ENCODE measurements around the gene TNNT3. TPM values are rescaled to one million over a fixed set of nuclear protein-coding genes. Genes with fewer than 3 reads are reported as not detected.

TNNT3 gene
- total and polyA plus RNA-seq, 2 experiments from 2014 or later: 2.7 to 3.8 TPM

DNA sequence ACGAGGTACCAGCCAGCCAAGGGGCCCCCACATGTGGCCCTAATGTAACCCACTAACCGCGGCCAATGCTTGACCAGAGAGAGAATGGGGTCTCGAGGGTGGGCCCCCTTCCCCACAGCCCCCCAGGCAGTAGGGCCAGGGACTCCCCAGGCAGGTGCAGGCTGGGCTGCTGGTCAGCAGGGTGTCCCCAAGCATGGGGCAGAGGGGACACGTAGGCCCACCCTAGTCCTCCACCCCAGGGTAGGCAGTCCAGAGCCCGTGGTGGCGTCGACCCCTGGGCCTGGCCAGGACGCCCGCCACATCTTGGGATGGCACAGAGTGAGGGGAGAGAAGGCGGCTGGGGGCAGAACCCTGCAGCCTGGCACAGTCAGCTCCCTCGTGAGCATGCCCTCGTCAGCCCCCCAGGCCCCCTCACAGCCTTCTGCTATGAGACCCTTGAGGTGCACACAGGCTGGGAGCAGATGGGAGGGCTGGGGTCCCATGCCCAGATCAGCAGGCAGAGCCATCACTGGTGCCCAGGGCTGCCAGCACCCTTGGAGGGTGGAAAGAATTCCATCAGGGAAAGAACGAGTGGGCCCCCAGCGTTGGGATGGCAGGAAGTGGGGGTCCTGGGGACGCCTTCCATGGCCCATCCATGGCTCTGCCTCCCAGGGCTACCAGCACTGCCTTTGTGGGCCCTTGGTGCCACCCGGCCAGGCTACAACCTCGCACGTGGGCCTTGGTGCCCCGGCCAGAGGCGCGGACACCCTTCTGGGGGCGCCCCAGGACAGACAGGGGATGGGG, 6.1 kb downstream of the TNNT3 start:
- H3K36me3 ChIP-seq: no peaks in the 10 kb centered on the region
- DNase-seq (ENCODE audit: low read depth in 1 of 2, low spot score in 1 of 2): no peak
- peaks cover 13% of the 10 kb centered on the region for H3K4me1 ChIP-seq (ENCODE audit: low read depth)
- no peak overlapping the region for H3K27ac ChIP-seq
- H3K27me3 ChIP-seq: no peaks in the 10 kb centered on the region
- TF ChIP-seq, protein P1, sequence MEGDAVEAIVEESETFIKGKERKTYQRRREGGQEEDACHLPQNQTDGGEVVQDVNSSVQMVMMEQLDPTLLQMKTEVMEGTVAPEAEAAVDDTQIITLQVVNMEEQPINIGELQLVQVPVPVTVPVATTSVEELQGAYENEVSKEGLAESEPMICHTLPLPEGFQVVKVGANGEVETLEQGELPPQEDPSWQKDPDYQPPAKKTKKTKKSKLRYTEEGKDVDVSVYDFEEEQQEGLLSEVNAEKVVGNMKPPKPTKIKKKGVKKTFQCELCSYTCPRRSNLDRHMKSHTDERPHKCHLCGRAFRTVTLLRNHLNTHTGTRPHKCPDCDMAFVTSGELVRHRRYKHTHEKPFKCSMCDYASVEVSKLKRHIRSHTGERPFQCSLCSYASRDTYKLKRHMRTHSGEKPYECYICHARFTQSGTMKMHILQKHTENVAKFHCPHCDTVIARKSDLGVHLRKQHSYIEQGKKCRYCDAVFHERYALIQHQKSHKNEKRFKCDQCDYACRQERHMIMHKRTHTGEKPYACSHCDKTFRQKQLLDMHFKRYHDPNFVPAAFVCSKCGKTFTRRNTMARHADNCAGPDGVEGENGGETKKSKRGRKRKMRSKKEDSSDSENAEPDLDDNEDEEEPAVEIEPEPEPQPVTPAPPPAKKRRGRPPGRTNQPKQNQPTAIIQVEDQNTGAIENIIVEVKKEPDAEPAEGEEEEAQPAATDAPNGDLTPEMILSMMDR (IDR thresholded peaks at IDR 0.05; ENCODE audit: low read depth, low read length): no peak
- H3K9me3 ChIP-seq (ENCODE audit: low read depth): no peaks in the 10 kb centered on the region
- no peak overlapping the region for H3K4me3 ChIP-seq

DNA sequence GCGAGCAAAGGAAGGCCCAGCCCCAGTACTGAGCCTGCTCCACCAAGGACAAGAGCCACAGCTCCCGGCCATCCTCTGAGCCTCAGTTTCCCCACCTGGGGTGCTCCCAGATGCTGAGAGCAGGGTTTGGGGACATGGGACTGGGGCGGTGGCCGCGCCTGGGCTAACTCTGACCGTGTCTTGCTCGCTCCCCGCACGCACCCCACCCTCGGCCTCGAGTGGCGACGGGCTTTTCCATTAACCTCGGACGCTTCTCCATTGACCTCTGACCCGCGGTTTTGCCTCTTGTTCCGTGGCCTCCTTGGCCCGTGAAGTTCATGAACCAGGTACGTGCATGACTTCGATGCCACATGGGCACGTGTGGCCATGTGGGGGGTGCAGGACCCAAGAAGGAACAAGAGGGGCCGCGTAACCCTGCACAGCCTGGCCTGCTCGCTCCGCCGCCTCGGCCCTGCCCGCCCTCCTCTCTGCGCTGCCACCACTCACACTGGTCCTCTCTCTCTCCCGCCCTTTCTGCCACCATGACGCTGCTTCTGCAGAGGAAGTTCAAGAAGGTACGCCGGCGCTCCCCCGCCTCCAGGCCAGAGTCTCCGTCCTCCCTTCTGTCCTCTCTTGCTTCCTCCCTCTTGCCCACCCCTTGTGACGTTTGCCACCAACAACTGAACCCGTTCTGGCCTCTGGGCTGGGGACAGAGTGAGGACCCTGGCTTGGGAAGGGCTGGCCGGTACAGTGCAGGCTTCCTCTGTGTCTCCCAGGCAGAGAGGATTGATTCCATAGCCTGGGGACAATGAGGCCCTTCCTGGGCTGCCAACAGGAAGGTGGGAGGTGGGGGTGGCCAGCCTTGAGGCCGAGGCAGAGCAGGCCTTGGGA, 6.9 kb downstream of the TNNT3 start:
- DNase-seq (ENCODE audit: low read depth in 1 of 2, low spot score in 1 of 2): no peak
- H3K9me3 ChIP-seq (ENCODE audit: low read depth): no peaks in the 10 kb centered on the region
- H3K27me3 ChIP-seq: no peaks in the 10 kb centered on the region
- TF ChIP-seq, protein P1 (IDR thresholded peaks at IDR 0.05; ENCODE audit: low read depth, low read length): no peak
- H3K36me3 ChIP-seq: no peaks in the 10 kb centered on the region
- H3K27ac ChIP-seq: no peak overlapping the region
- H3K4me1 ChIP-seq (ENCODE audit: low read depth): peaks cover 17% of the 10 kb centered on the region
- no peak overlapping the region for H3K4me3 ChIP-seq

DNA sequence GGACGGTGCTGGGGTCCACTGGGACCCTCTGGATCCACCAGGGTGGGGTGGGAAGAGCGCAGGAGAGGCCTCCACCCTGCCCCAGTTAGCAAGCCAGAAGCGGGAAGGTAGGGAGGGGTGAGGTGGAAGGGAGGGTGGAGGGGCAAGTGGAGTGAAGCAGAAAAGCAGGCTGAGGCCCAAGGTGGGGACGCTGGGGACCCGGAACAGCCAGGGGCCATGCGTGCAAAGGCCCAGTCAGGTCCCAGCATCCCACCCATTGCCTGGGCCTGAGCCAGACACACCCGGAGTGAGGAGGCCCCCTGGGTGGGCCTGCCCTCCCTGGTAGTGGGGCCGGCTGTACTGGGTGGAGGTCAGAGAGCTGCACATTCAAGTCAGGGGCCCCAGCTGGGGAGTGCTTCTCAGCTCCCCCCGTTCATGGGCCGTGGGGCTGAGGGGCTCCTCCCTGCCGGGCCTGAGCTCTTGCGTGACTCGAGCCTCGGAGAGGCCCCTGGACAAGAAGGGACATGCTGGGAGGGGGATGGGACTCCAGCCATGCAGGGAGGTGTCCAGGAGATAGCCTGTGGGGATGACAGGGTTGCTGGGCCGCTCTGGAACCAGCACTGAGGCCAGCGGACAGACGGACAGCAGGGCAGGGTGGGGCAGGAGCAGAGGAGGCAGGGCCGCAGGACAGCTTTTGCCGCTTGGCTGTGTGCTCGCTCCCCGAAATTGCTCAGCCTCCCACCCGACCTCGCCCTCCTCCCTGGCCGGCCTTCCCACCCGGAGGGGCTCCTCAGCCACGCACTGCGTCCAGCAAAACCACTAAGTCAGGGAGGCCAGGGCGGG, 7.7 kb downstream of the TNNT3 start:
- TF ChIP-seq, protein P1 (IDR thresholded peaks at IDR 0.05; ENCODE audit: low read depth, low read length): no peak
- no peaks in the 10 kb centered on the region for H3K9me3 ChIP-seq (ENCODE audit: low read depth)
- H3K27me3 ChIP-seq: no peaks in the 10 kb centered on the region
- peaks cover 17% of the 10 kb centered on the region for H3K4me1 ChIP-seq (ENCODE audit: low read depth)
- no peak overlapping the region for H3K27ac ChIP-seq
- H3K36me3 ChIP-seq: no peaks in the 10 kb centered on the region
- no peak overlapping the region for H3K4me3 ChIP-seq
- no peak for DNase-seq (ENCODE audit: low read depth in 1 of 2, low spot score in 1 of 2)

DNA sequence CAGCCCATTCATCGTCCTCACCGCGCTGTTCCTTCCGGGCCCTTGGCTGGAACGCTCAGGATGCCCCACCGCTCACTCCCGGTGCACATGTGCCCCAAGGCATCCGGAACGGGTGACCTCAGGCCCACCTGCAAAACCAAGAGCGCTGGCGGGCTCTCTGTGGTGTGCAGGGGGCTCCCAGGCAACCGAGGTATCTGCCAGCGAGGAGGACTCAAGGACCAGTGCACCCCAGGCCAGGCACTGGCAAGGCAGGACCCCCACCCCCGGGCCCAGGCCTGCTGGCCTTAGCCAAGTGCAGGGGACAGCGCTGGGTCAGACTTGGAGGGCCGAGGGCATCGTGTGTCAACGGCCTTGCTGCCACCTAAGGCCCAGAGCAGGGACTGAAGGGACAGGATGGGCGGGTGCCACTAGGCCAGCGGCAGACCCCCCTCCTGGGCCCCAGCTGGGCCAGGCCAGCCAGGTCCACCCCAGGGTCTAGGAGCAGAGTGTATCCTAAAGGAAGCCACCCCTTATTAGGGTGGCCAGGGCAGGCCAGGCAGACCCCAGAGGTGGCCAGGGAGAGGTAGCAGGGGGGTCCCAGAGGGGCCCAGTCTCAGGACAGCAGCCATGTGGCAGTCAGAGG, 8.5 kb downstream of the TNNT3 start:
- Histone ChIP-seq H3K4me3 (no peak overlapping the region), H3K36me3 (no peaks in the 10 kb centered on the region), H3K27ac (no peak overlapping the region), H3K9me3 (ENCODE audit: low read depth) (no peaks in the 10 kb centered on the region), H3K27me3 (no peaks in the 10 kb centered on the region), H3K4me1 (ENCODE audit: low read depth) (peaks cover 17% of the 10 kb centered on the region)
- TF ChIP-seq, protein P1 (IDR thresholded peaks at IDR 0.05; ENCODE audit: low read depth, low read length): no peak
- DNase-seq (ENCODE audit: low read depth in 1 of 2, low spot score in 1 of 2): no peak

DNA sequence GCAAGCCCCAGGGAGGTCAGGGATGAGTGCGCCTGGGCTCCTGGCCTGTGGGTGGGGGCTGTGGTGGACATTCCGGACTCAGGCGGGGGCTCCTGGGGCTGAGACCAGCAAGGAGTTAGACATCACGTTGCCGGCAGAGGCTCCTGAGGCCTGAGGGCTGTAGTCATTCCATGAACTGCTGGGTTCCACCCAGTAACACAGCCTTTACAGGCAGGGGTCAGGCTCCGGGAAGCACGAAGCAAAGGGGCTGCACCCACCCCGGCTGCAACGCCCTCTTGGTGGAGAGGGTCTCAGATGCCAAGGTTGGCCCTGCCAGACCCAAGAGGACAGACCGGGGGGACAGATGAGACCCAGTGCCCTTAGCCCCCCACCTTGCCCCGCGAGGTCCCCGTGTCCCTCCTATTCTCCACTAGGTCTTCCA, 9.0 kb downstream of the TNNT3 start:
- H3K4me1 ChIP-seq (ENCODE audit: low read depth): peaks cover 17% of the 10 kb centered on the region
- H3K36me3 ChIP-seq: no peaks in the 10 kb centered on the region
- no peak overlapping the region for H3K27ac ChIP-seq

More for the DNA sequence above, 9.0 kb downstream of the TNNT3 start:
- DNase-seq (ENCODE audit: low read depth in 1 of 2, low spot score in 1 of 2): no peak
- TF ChIP-seq, protein P1 (IDR thresholded peaks at IDR 0.05; ENCODE audit: low read depth, low read length): no peak
- no peaks in the 10 kb centered on the region for H3K27me3 ChIP-seq
- H3K9me3 ChIP-seq (ENCODE audit: low read depth): no peaks in the 10 kb centered on the region
- no peak overlapping the region for H3K4me3 ChIP-seq
